Liver (tissue), 9 donors: ENCODE measurements around the gene ATP12A. TPM values are rescaled to one million over a fixed set of nuclear protein-coding genes. Genes with fewer than 3 reads are reported as not detected.

ENCODE experiments used
- DNase-seq: peaks from one replicate; pipeline ENCODE4 v3.0.0-alpha.2; 2017; ENCODE audit warnings: low spot score
- H3K27ac ChIP-seq, 2 donors: one replicate each; pipeline ENCODE4 v1.7.0; 2013; ENCODE audit warnings: inconsistent platforms in 2 of 2, low read length in 2 of 2, control low read depth in 1 of 2, low read depth in 1 of 2, mild to moderate bottlenecking in 1 of 2
- H3K27me3 ChIP-seq, 4 donors: one replicate each; pipeline versions ENCODE4 v1.6.1 to v1.7.0; 2013; ENCODE audit warnings: low read length in 3 of 4, inconsistent platforms in 1 of 4, mild to moderate bottlenecking in 1 of 4, moderate library complexity in 1 of 4; ENCODE audit not compliant: control insufficient read depth in 4 of 4, insufficient read depth in 4 of 4
- H3K36me3 ChIP-seq, 4 donors: one replicate each; pipeline versions ENCODE4 v1.6.1 to v1.7.0; 2013; ENCODE audit warnings: low read length in 3 of 4, mild to moderate bottlenecking in 3 of 4, low read depth in 1 of 4, moderate library complexity in 1 of 4; ENCODE audit not compliant: control insufficient read depth in 4 of 4, insufficient read depth in 3 of 4
- H3K4me1 ChIP-seq, 4 donors: one replicate each; pipeline versions ENCODE4 v1.6.1 to v1.7.0; 2013; ENCODE audit warnings: low read length in 3 of 4, mild to moderate bottlenecking in 3 of 4, moderate library complexity in 1 of 4; ENCODE audit not compliant: control insufficient read depth in 4 of 4, insufficient read depth in 4 of 4
- H3K4me3 ChIP-seq, 3 donors: one replicate each; pipeline versions ENCODE4 v1.6.1 to v1.7.0; 2013; ENCODE audit warnings: low read length in 3 of 3, control low read depth in 1 of 3, low read depth in 1 of 3, mild to moderate bottlenecking in 1 of 3
- H3K9ac ChIP-seq, 2 donors: one replicate each; pipeline ENCODE4 v1.7.0; 2013; ENCODE audit warnings: low read length in 2 of 2, mild to moderate bottlenecking in 2 of 2, moderate library complexity in 2 of 2, control low read depth in 1 of 2, low read depth in 1 of 2
- H3K9me3 ChIP-seq, 4 donors: one replicate each; pipeline versions ENCODE4 v1.6.1 to v1.7.0; 2013; ENCODE audit warnings: low read length in 3 of 4; ENCODE audit not compliant: control insufficient read depth in 4 of 4
- CTCF ChIP-seq: fragments of 150-350 bp; IDR thresholded peaks from 2 replicates; pipeline ENCODE4 v1.5.1; 2017; ENCODE audit warnings: improper control_type of control experiment, low read depth, low read length; ENCODE audit not compliant: missing input control
- EGR1 ChIP-seq, 2 donors: IDR thresholded peaks; 2 replicates each; pipeline ENCODE4 v1.6.1; 2016 to 2018; ENCODE audit warnings: antibody characterized with exemption in 2 of 2, low read depth in 2 of 2
- FOXA1 ChIP-seq: IDR thresholded peaks from 2 replicates; pipeline ENCODE4 v1.6.1; 2016; ENCODE audit warnings: antibody characterized with exemption
- FOXA2 ChIP-seq: IDR thresholded peaks from 2 replicates; pipeline ENCODE4 v1.6.1; 2016; ENCODE audit warnings: antibody characterized with exemption
- GABPA ChIP-seq, 2 donors: IDR thresholded peaks in 1 of 2; conservative IDR thresholded peaks in 1 of 2; 2 replicates each; pipeline ENCODE4 v1.6.1; 2016; ENCODE audit warnings: antibody characterized with exemption in 2 of 2, mild to moderate bottlenecking in 1 of 2, moderate library complexity in 1 of 2
- HNF4A ChIP-seq, 2 donors: conservative IDR thresholded peaks; 2 replicates each; pipeline ENCODE4 v1.6.1; 2016; ENCODE audit warnings: antibody characterized with exemption in 2 of 2, mild to moderate bottlenecking in 2 of 2
- HNF4G ChIP-seq: IDR thresholded peaks from 2 replicates; pipeline ENCODE4 v1.6.1; 2016; ENCODE audit warnings: antibody characterized with exemption
- NR2F2 ChIP-seq: IDR thresholded peaks from 2 replicates; pipeline ENCODE4 v1.6.1; 2016; ENCODE audit warnings: antibody characterized with exemption
- RAD21 ChIP-seq, 2 donors: IDR thresholded peaks; 2 replicates each; pipeline ENCODE4 v1.6.1; 2016; ENCODE audit warnings: antibody characterized with exemption in 2 of 2, mild to moderate bottlenecking in 2 of 2
- REST ChIP-seq: IDR thresholded peaks from 2 replicates; pipeline ENCODE4 v1.6.1; 2016; ENCODE audit warnings: antibody characterized with exemption, mild to moderate bottlenecking
- RXRA ChIP-seq, 2 donors: IDR thresholded peaks; 2 replicates each; pipeline ENCODE4 v1.6.1; 2017 to 2018; ENCODE audit warnings: antibody characterized with exemption in 2 of 2, mild to moderate bottlenecking in 1 of 2
- SP1 ChIP-seq: IDR thresholded peaks from 2 replicates; pipeline ENCODE4 v1.6.1; 2018; ENCODE audit warnings: antibody characterized with exemption, mild to moderate bottlenecking
- YY1 ChIP-seq: IDR thresholded peaks from 2 replicates; pipeline ENCODE4 v1.6.1; 2016; ENCODE audit warnings: antibody characterized with exemption, mild to moderate bottlenecking
- ZBTB33 ChIP-seq: IDR thresholded peaks from 2 replicates; pipeline ENCODE4 v1.6.1; 2016; ENCODE audit warnings: antibody characterized with exemption
- WGBS: extraction: QIAGEN DNeasy Blood & Tissue Kit; methylation state at CpG from one replicate; pipeline ENCODE4 v1.1.7; 2013; 5-methylcytosine and 5-hydroxymethylcytosine counted together
- polyA plus RNA-seq, 2 donors: library from polyadenylated mRNA; stranded (reverse) in 1 of 2; unstranded in 1 of 2; fragments of 200-250 nt in 1 of 2; fragments of >200 nt in 1 of 2; fragmentation: Nextera tagmentation in 1 of 2; extraction: Ambion mirVana in 1 of 2; gene quantifications; one replicate each; pipeline versions ENCODE4 v1.2.1 to v1.2.3, GENCODE V29; 2013 to 2015
- total RNA-seq, 2 donors: library from RNA; depleted of rRNA; stranded (reverse); fragments of >200 nt; gene quantifications; one replicate each; pipeline ENCODE4 v1.2.3, GENCODE V29; 2014
- donor health status: healthy.
- donor health status: healthy.
- donor health status: healthy.
- donor health status: healthy.
- donor health status: healthy.

The ATP12A gene
- total and polyA plus RNA-seq, 4 donors, result under 0.01 TPM; not detected in 3

GRCh38 chr13:24670961-24671381, 9.2 kb upstream of the ATP12A start:
- no peak for DNase-seq
- no peak overlapping the region for H3K4me3 ChIP-seq
- H3K4me1 ChIP-seq, result peaks cover 0 to 8% (median 4%) of the 10 kb centered on the region in 4 donors
- no peak for TF ChIP-seq YY1
- TF ChIP-seq ZBTB33, result no peak
- no peak for TF ChIP-seq NR2F2
- no peak for TF ChIP-seq GABPA (IDR thresholded peaks at IDR 0.05 in 1 of 2, conservative IDR thresholded peaks at IDR 0.05 in 1 of 2)
- no peak for TF ChIP-seq FOXA2
- TF ChIP-seq REST, result no peak
- TF ChIP-seq RXRA (IDR thresholded peaks at IDR 0.05), result no peak
- TF ChIP-seq FOXA1, result no peak
- no peak overlapping the region for H3K27ac ChIP-seq
- no peaks in the 10 kb centered on the region for H3K27me3 ChIP-seq
- WGBS, result 13% methylated on average over 6 of the region's 6 CpGs
- no peaks in the 10 kb centered on the region for H3K9me3 ChIP-seq
- no peak overlapping the region for H3K9ac ChIP-seq
- H3K36me3 ChIP-seq, result no peaks in the 10 kb centered on the region

- H3K36me3 ChIP-seq, result no peaks in the 10 kb centered on the region
- H3K27ac ChIP-seq, result no peak overlapping the region
- H3K9me3 ChIP-seq, result no peaks in the 10 kb centered on the region
- H3K9ac ChIP-seq, result no peak overlapping the region
- peaks cover 0 to 8% (median 4%) of the 10 kb centered on the region in 4 donors for H3K4me1 ChIP-seq
- WGBS, result 16% methylated on average over 14 of the region's 14 CpGs
- TF ChIP-seq GABPA (IDR thresholded peaks at IDR 0.05 in 1 of 2, conservative IDR thresholded peaks at IDR 0.05 in 1 of 2) (no peak), RXRA (IDR thresholded peaks at IDR 0.05) (peak; percentile 34 to 66), FOXA1 (no peak), RAD21 (IDR thresholded peaks at IDR 0.05) (peak; percentile 70 to 76), HNF4G (no peak), REST (no peak), HNF4A (conservative IDR thresholded peaks at IDR 0.05) (no peak), FOXA2 (no peak), CTCF (peak; percentile 60), EGR1 (IDR thresholded peaks at IDR 0.05; ENCODE audit: low read depth in 2 of 2) (no peak), SP1 (no peak)
- H3K27me3 ChIP-seq, result no peaks in the 10 kb centered on the region
- no peak for DNase-seq
- no peak overlapping the region for H3K4me3 ChIP-seq
Measured at GRCh38 chr13:24671386-24672113, 8.7 kb upstream of the ATP12A start.
